Endothelial cell (in vitro differentiated cells): Measurements from ENCODE around the gene GUCY2C. TPM values are rescaled to one million over a fixed set of nuclear protein-coding genes. Genes with fewer than 3 reads are reported as not detected.

Source experiments
- DNase-seq: peaks from one replicate; pipeline ENCODE4 v3.0.0; 2021; ENCODE audit warnings: low spot score
- H3K27ac Mint-ChIP-seq: one replicate; pipeline ENCODE4 v1.8.0; 2021; ENCODE audit warnings: mixed read lengths, inconsistent platforms; ENCODE audit not compliant: unreplicated experiment
- H3K27me3 Mint-ChIP-seq: one replicate; pipeline ENCODE4 v1.8.0; 2021; ENCODE audit warnings: mild to moderate bottlenecking, moderate library complexity, mixed read lengths, inconsistent platforms; ENCODE audit not compliant: unreplicated experiment
- H3K36me3 Mint-ChIP-seq: one replicate; pipeline ENCODE4 v1.8.0; 2021; ENCODE audit warnings: mild to moderate bottlenecking, low read depth, mixed read lengths, inconsistent platforms; ENCODE audit not compliant: unreplicated experiment
- H3K4me1 Mint-ChIP-seq: one replicate; pipeline ENCODE4 v1.8.0; 2021; ENCODE audit warnings: mild to moderate bottlenecking, mixed read lengths, inconsistent platforms; ENCODE audit not compliant: unreplicated experiment
- H3K4me3 Mint-ChIP-seq: one replicate; pipeline ENCODE4 v1.8.0; 2021; ENCODE audit warnings: mild to moderate bottlenecking, mixed read lengths, inconsistent platforms; ENCODE audit not compliant: unreplicated experiment
- H3K9me3 Mint-ChIP-seq: one replicate; pipeline ENCODE4 v1.8.0; 2021; ENCODE audit warnings: mixed read lengths, inconsistent platforms; ENCODE audit not compliant: unreplicated experiment
- CTCF ChIP-seq: fragments of 200-600 bp; sonication (generic); IDR thresholded peaks from one replicate; pipeline ENCODE4 v1.5.0; 2021; ENCODE audit warnings: antibody characterized with exemption; ENCODE audit not compliant: unreplicated experiment
- total RNA-seq: library from RNA; stranded (reverse); fragmentation: NEBNext Ultra II Directional; extraction: Animal tissue kit (Norgen Biotek cat#: 25700); gene quantifications from one replicate; pipeline ENCODE4 v1.2.1, GENCODE V29; 2021; ENCODE audit not compliant: unreplicated experiment

Gene GUCY2C
- total RNA-seq, 1 donor from 2014 or later, result 0.36 TPM

- TF ChIP-seq CTCF, result no peak
- H3K9me3 Mint-ChIP-seq, result no peaks in the 10 kb centered on the region
- DNase-seq, result no peak
- no peak overlapping the region for H3K4me3 Mint-ChIP-seq
- H3K27ac Mint-ChIP-seq, result no peak overlapping the region
- no peaks in the 10 kb centered on the region for H3K36me3 Mint-ChIP-seq
- no peaks in the 10 kb centered on the region for H3K4me1 Mint-ChIP-seq
- peaks cover 5% of the 10 kb centered on the region for H3K27me3 Mint-ChIP-seq
Observed at GRCh38 chr12:14651371-14651770, 45.0 kb downstream of the GUCY2C start.

- no peaks in the 10 kb centered on the region for H3K36me3 Mint-ChIP-seq
- H3K27ac Mint-ChIP-seq, result no peak overlapping the region
Observed at GRCh38 chr12:14650789-14651188, 45.6 kb downstream of the GUCY2C start.

GRCh38 chr12:14647028-14647750, 49.2 kb downstream of the GUCY2C start:
- Mint-ChIP-seq H3K27me3 (peaks cover 1% of the 10 kb centered on the region), H3K9me3 (no peaks in the 10 kb centered on the region), H3K36me3 (no peaks in the 10 kb centered on the region), H3K4me1 (peaks cover 12% of the 10 kb centered on the region), H3K27ac (no peak overlapping the region), H3K4me3 (no peak overlapping the region)
- DNase-seq, result no peak
- TF ChIP-seq CTCF, result no peak

More at GRCh38 chr12:14650789-14651188, 45.6 kb downstream of the GUCY2C start:
- no peak overlapping the region for H3K4me3 Mint-ChIP-seq
- TF ChIP-seq CTCF, result no peak
- no peaks in the 10 kb centered on the region for H3K4me1 Mint-ChIP-seq
- no peak for DNase-seq
- peaks cover 5% of the 10 kb centered on the region for H3K27me3 Mint-ChIP-seq
- H3K9me3 Mint-ChIP-seq, result no peaks in the 10 kb centered on the region

GRCh38 chr12:14643251-14643650, 53.1 kb downstream of the GUCY2C start:
- H3K27me3 Mint-ChIP-seq, result peaks cover 4% of the 10 kb centered on the region
- H3K9me3 Mint-ChIP-seq, result no peaks in the 10 kb centered on the region
- no peak for TF ChIP-seq CTCF
- H3K4me1 Mint-ChIP-seq, result peaks cover 12% of the 10 kb centered on the region
- no peak overlapping the region for H3K27ac Mint-ChIP-seq
- peaks cover 4% of the 10 kb centered on the region for H3K36me3 Mint-ChIP-seq
- no peak overlapping the region for H3K4me3 Mint-ChIP-seq
- DNase-seq, result no peak

DNA sequence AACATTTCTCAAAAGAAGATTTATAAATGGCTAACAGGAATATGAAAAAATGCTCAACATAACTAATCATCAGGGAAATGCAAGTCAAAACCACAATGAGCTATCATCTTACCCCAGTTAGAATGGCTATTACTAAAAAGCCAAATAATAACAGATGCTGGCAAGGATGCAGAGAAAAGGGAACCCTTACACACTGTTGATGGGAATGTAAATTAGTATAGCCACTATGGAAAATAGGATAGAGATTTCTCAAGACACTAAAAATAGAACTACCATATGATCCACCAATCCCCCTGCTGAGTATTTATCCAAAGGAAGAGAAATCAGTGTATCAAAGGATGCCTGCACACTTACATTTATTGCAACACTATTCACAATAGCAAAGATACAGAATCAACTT, 58.3 kb downstream of the GUCY2C start:
- no peak for TF ChIP-seq CTCF
- Mint-ChIP-seq H3K4me1 (peaks cover 7% of the 10 kb centered on the region), H3K9me3 (peaks cover 6% of the 10 kb centered on the region), H3K36me3 (peaks cover 4% of the 10 kb centered on the region), H3K27me3 (peaks cover 3% of the 10 kb centered on the region), H3K4me3 (no peak overlapping the region), H3K27ac (no peak overlapping the region)
- DNase-seq, result no peak
